Activated T-helper 1 cell treated with anti-CD3 and anti-CD28 coated beads, Interleukin-12 subunit alpha, Interleukin-12 subunit beta, Interleukin-2, Interleukin-4 antibody, amounts not matched to agents 30 ng/mL and 10 ng/mL and 1 ng/mL, durations not matched to agents 14 hours and 24 hours and 36 hours (primary cell): Measurements from ENCODE around the gene CCDC192. TPM values are rescaled to one million over a fixed set of nuclear protein-coding genes. Genes with fewer than 3 reads are reported as not detected.

Source experiments
- DNase-seq: peaks from one replicate; pipeline ENCODE4 v3.0.0; 2021; ENCODE audit warnings: low spot score
- H3K27ac Mint-ChIP-seq: one replicate; pipeline ENCODE4 v1.8.0; 2021; ENCODE audit warnings: mild to moderate bottlenecking, mixed read lengths
- H3K27me3 Mint-ChIP-seq: one replicate; pipeline ENCODE4 v1.8.0; 2022; ENCODE audit warnings: mild to moderate bottlenecking, moderate library complexity, mixed read lengths; ENCODE audit not compliant: insufficient read depth
- H3K36me3 Mint-ChIP-seq: one replicate; pipeline ENCODE4 v1.8.0; 2021; ENCODE audit warnings: low read depth, mixed read lengths
- H3K4me1 Mint-ChIP-seq: one replicate; pipeline ENCODE4 v1.8.0; 2021; ENCODE audit warnings: low read depth, mixed read lengths
- H3K4me3 Mint-ChIP-seq: one replicate; pipeline ENCODE4 v1.8.0; 2021; ENCODE audit warnings: mild to moderate bottlenecking, moderate library complexity, mixed read lengths
- H3K9me3 Mint-ChIP-seq: one replicate; pipeline ENCODE4 v1.8.0; 2021; ENCODE audit warnings: mixed read lengths
- intact Hi-C: fragments of 100-400 bp; cut with micrococcal nuclease; formaldehyde crosslinking; loops from one replicate; pipeline ENCODE4 v1.15.1; 2024
- total RNA-seq: library from RNA; stranded (reverse); gene quantifications from 2 replicates; pipeline ENCODE4 v1.2.3, GENCODE V29; 2022

Gene CCDC192
- total RNA-seq, 1 donor from 2014 or later: not detected

DNA sequence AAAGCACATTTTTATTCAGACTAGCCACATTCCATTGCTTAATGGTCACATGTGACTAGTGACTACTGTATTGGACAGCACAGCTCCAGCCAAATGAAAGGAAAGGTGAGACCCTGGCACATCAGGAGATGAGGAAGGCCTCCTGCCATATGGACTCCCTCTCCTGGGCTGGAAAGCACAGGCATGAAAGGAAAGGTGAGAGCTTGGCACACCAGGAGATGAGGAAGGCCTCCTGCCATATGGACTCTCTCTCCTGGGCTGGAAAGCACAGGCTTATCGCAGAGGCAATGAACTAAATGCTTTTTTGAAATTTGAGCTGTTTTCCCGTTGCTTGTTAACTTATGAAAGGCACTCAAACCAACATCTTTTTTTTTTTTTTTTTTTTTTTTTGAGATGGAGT, 235.6 kb downstream of the CCDC192 start:
- DNase-seq: no peak
- Mint-ChIP-seq H3K36me3 (no peaks in the 10 kb centered on the region), H3K4me3 (no peak overlapping the region), H3K4me1 (peaks cover 6% of the 10 kb centered on the region), H3K9me3 (no peaks in the 10 kb centered on the region), H3K27ac (no peak overlapping the region), H3K27me3 (no peaks in the 10 kb centered on the region)
- intact Hi-C loops: no loop called here

DNA sequence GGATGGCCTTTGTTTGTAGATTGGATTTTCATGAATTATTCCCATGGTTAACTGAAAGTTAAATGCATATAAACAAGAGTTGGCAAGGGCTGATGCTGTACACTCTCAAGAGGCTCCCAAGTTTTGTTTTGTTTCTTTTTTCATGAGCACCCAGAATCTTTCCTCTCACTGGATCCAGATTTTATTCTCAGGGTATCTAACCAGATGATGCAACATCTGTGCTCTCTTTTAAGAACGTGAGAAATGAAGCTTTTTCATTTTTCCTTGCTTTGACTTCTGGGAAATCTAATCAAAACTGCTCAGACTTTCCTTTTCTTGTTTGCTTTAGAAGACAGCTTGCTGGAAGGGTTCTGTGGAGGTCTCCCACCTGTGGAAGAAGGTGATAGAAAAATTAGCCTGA, 237.7 kb downstream of the CCDC192 start:
- Mint-ChIP-seq H3K27me3 (no peaks in the 10 kb centered on the region), H3K27ac (no peak overlapping the region), H3K36me3 (no peaks in the 10 kb centered on the region), H3K4me1 (peaks cover 6% of the 10 kb centered on the region), H3K4me3 (no peak overlapping the region), H3K9me3 (no peaks in the 10 kb centered on the region)
- intact Hi-C loops: no loop called here
- no peak for DNase-seq

DNA sequence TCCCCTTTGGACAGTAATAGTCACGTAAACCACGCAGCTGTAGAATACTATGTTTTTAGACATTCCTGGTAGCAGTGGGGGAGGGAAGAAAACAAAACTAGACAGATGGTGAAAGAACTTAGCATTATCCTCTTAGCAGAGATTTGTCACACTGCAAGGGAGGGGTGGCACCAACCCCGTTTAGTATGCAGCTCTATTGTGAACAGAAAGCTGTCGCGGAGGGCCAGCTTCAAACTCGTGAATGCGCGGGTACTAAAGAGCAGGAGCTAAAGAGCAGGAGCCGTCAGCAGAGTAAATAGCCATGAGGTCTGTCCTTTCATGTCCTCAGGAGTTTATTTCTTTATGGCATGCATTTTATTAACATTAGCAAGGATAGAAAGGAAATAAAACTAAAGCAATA, 238.5 kb downstream of the CCDC192 start:
- intact Hi-C loops: no loop called here
- Mint-ChIP-seq H3K36me3 (no peaks in the 10 kb centered on the region), H3K9me3 (no peaks in the 10 kb centered on the region)

DNA sequence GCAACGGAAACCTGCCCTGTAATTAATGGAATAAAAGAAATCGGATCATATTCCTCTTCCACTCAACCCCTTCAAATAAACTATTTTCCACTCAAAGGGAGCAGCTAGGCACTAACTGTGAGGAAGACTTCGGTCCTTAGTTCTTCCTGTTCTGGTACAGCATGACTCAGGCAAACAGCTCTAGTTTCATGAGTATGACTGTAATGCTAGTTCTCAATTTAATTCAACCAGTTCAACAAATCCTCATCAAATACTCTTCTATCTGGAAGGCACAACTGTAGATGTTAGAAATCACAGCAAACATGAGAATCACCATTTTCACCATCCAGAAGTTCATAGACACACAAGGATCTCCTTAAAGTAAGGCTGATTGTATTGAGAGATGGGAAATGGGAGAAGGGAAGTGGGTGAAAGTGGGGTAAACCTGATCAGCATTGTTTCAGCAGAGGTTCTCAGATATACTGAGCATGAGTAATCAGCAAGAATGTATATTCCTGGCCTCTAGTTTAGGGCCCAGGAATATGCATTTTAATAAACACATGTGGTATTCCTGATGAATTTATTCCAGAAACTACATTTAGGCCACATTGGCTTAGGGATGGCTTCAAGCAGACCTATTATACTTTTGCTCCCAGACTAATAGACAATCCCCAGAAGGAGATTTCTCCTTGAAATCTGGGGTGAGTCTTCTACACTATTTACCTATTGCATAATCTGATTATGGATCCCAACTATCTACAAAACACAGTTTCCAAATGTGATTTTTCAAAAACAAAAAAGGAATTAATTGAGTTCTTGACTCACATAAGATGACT, 239.3 kb downstream of the CCDC192 start:
- no peak for DNase-seq
- no peak overlapping the region for H3K27ac Mint-ChIP-seq
- no peaks in the 10 kb centered on the region for H3K36me3 Mint-ChIP-seq

More for the DNA sequence above, 238.5 kb downstream of the CCDC192 start:
- Mint-ChIP-seq H3K27me3 (no peaks in the 10 kb centered on the region), H3K4me1 (peaks cover 6% of the 10 kb centered on the region), H3K4me3 (no peak overlapping the region), H3K27ac (no peak overlapping the region)
- DNase-seq: no peak

DNA sequence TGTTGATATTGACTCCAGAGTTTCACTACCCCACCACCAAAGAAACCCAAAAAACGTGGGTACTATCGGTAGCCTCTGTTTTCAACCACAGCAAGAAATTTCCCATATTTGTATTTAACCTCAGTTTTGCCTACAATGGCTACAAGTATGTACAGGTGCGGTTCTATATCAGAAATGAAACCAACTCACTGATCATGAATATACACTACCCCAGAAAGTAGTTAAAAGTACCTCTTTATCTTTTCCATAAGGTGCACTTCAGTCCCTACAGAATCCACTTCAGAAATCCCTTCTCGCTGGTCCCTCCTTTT, 239.8 kb downstream of the CCDC192 start:
- Mint-ChIP-seq H3K36me3 (no peaks in the 10 kb centered on the region), H3K4me1 (peaks cover 6% of the 10 kb centered on the region), H3K9me3 (no peaks in the 10 kb centered on the region), H3K4me3 (no peak overlapping the region), H3K27ac (no peak overlapping the region), H3K27me3 (no peaks in the 10 kb centered on the region)
- intact Hi-C loops: no loop called here
- no peak for DNase-seq

More for the DNA sequence above, 239.3 kb downstream of the CCDC192 start:
- Mint-ChIP-seq H3K4me1 (peaks cover 6% of the 10 kb centered on the region), H3K4me3 (no peak overlapping the region), H3K9me3 (no peaks in the 10 kb centered on the region), H3K27me3 (no peaks in the 10 kb centered on the region)
- intact Hi-C loops: no loop called here

DNA sequence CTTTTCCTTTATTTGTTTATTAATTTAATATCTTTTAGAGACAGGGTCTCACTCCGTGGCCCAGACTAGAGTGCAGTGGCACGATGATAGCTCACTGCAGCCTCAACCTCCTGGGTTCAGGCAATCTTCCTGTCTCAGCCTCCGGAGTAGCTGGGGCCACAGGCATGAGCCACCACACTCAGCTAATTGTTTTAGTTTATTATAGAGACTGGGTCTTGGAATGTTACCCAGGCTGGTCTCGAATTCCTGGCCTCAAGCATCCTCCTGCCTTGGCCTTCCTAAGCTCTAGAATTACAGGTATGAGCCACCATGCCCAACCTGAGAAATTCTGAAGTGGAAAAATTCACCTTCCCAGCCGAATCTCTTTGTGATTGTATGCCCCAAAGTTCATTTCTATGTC, 240.9 kb downstream of the CCDC192 start:
- intact Hi-C loops: no loop called here
- Mint-ChIP-seq H3K4me1 (peaks cover 6% of the 10 kb centered on the region), H3K4me3 (no peak overlapping the region), H3K27ac (no peak overlapping the region), H3K36me3 (no peaks in the 10 kb centered on the region), H3K9me3 (no peaks in the 10 kb centered on the region), H3K27me3 (no peaks in the 10 kb centered on the region)
- no peak for DNase-seq

DNA sequence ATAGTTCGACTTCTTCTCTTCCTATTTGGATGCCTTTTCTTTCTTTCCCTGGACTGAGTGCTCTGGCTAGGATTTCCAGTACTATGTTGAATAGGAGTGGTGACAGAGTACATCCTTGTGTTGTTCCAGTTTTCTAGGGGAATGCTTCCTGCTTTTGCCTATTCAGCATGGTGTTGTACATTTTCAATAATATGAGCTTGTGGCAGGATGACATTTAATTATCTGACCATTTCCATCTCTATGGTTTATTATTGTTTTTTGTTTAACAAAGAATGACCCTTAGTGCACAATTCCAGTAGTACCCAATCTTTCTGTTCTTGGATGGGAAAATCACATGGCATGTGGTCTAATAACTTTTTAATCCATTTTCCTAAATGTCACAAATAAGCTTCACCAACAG, 244.8 kb downstream of the CCDC192 start:
- DNase-seq: no peak
- Mint-ChIP-seq H3K9me3 (no peaks in the 10 kb centered on the region), H3K27me3 (no peaks in the 10 kb centered on the region), H3K36me3 (no peaks in the 10 kb centered on the region), H3K4me3 (no peak overlapping the region), H3K27ac (no peak overlapping the region), H3K4me1 (no peaks in the 10 kb centered on the region)
- intact Hi-C loops: no loop called here

DNA sequence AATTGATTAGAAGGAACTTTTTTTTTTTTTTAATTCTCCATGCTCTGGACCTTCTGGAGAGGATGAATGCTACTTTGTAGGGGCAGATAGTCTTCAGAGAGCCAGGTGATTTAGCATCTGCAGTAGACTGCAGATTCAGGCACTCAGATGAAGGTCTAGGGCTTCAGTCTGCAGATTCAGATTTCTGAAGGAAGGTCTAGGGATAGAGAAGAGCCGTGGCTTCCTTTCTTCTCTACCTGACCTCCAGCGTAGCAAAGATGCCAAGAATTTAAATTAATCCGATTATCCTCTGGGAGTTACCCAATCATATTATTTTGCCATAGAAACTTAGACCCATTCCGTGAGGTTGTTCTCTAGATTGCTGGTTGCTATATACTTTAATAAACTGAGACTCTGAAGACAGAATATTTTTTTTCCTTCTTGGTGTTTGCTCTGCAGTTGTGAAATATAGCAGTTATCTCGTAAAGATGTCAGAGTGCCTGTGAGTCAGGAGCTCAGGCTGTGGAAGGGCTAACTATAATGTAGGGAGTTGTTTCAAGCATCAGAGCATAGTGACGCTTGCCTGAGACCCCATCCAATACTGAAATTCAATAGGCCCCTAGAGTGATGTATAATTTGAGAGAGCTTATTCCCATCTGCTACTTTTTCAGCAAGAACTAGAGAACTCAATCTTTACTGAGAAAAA, 247.7 kb downstream of the CCDC192 start:
- Mint-ChIP-seq H3K27me3 (no peaks in the 10 kb centered on the region), H3K36me3 (no peaks in the 10 kb centered on the region), H3K9me3 (no peaks in the 10 kb centered on the region), H3K4me1 (no peaks in the 10 kb centered on the region), H3K4me3 (no peak overlapping the region), H3K27ac (no peak overlapping the region)
- intact Hi-C loops: no loop called here
- DNase-seq: no peak

DNA sequence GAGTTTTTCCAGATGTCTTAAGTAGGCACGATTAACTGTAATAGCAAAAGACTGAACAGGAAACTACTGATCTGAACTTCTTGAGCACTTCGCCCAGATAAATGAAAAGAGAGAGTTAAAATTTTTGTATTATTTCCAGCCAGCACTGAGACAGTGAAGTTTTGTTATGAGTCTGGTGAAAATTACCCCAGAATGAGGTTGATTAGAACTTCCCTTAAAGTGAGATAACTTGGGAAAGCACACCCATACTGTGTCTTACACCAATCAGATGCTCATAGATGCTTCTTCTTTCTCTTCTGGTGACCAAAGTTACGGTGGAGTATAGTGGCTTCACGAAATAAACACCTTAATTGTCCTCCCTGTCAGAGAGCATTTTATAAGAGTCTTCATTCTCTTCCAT, 248.6 kb downstream of the CCDC192 start:
- no peaks in the 10 kb centered on the region for H3K4me1 Mint-ChIP-seq
- H3K4me3 Mint-ChIP-seq: no peak overlapping the region
- intact Hi-C loops: no loop called here
- H3K27ac Mint-ChIP-seq: no peak overlapping the region
- no peaks in the 10 kb centered on the region for H3K9me3 Mint-ChIP-seq
- no peaks in the 10 kb centered on the region for H3K27me3 Mint-ChIP-seq
- DNase-seq: no peak
- H3K36me3 Mint-ChIP-seq: no peaks in the 10 kb centered on the region

DNA sequence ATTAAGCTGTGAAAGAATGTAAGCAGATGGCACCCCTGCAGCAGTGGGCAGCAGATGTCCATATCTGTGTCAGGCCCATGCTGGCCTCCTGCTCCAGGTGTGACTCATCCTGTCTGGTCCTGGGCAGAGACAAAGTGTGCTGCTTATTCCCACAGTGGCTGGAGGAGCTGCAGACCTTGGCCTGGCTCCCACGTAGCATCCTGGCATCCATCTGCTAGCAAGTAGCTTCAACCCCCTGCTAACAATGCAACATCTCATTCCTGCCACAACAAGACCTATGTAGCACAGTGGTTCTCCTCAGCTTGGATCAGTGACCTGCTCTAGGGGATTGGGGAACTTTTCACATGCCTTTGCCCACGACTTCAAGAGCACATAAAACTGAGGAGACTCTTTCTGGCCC, 254.0 kb downstream of the CCDC192 start:
- H3K27me3 Mint-ChIP-seq: no peaks in the 10 kb centered on the region

DNA sequence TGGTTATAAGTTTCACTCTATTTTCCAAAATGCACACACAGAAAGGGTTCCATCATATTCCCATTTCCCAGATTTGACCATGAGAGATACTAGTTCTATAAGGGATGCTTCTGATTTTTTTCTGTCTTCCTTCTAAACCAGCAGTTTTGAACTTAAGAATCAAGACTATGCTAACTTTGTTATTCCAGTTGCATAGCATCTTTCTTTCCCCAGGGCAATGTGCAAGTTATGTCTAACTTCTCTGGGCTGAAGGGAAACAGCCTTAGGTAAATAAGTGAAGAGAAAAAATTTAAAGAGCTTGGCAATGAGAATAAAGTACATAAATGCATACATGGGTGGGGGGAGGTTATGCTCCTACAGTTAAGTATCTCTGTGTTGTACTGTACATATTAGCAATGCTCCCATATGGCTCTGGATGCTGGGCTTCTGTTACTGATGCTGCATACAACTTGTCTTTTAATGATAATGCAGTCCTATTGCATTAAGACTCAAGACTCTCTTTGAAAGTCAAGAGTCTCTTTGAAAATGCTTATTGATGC, 254.6 kb downstream of the CCDC192 start:
- Mint-ChIP-seq H3K36me3 (no peaks in the 10 kb centered on the region), H3K4me1 (no peaks in the 10 kb centered on the region), H3K9me3 (no peaks in the 10 kb centered on the region), H3K4me3 (no peak overlapping the region), H3K27ac (no peak overlapping the region), H3K27me3 (no peaks in the 10 kb centered on the region)
- intact Hi-C loops: no loop called here
- DNase-seq: no peak

More for the DNA sequence above, 254.0 kb downstream of the CCDC192 start:
- Mint-ChIP-seq H3K4me1 (no peaks in the 10 kb centered on the region), H3K36me3 (no peaks in the 10 kb centered on the region), H3K4me3 (no peak overlapping the region), H3K9me3 (no peaks in the 10 kb centered on the region), H3K27ac (no peak overlapping the region)
- DNase-seq: no peak
- intact Hi-C loops: no loop called here

DNA sequence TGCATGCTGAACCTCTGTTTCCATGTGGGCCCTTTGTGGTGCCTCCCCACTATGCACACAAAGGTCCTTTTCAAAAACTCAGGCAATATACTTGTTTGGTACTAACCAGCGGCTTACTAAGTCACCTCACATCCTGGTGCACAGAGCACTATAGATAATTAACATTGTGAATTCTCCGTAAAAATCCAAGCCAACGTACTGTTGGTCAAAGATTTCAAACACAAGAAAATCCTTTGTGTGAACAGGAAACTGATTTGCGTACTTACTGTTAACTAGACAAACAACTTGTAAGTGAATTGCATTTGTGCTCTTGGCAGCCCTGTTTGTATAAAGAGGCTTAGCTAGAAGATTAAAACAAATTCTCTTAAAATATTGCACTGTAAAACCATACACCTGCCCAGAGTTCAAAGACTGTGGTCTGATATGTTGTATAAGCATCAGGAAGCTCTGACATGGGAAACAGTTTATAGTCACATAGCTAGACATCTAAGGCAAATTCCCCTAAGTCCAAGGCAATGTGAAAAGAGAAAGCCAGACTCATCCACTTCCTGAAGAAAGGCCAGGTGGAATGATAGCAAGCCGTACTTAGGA, 255.3 kb downstream of the CCDC192 start:
- DNase-seq: no peak
- no peaks in the 10 kb centered on the region for H3K4me1 Mint-ChIP-seq
- no peak overlapping the region for H3K27ac Mint-ChIP-seq
- H3K9me3 Mint-ChIP-seq: no peaks in the 10 kb centered on the region
- intact Hi-C loops: no loop called here
- no peak overlapping the region for H3K4me3 Mint-ChIP-seq
- H3K27me3 Mint-ChIP-seq: no peaks in the 10 kb centered on the region
- H3K36me3 Mint-ChIP-seq: no peaks in the 10 kb centered on the region

DNA sequence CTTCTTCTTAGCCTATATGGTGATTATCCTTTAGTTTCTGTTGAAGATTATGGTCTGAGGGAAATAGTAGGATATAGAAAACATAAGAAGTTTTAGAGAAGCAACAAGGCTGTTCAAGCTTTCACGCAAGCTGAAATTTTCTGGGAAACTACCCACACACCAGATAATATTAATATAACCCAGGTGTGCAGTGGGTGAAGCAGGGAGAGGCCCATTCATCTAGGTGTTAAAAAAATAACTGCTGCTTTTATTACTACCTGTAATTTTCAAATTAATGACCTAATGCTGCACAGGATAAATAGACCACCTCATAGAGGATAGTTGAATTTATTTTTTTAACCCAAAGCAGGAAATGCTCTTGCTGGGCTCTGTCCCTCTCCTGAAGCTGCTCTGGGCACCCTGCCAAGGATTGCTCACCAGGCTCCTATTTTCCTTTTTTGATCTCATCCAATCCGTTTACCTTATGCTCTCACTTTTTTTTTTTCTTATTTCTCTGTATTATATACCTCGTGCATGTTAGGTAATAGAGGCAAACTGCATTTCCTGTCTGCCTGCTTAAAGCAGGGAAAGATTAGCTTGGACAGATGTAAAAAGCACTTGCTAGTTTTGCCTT, 256.1 kb downstream of the CCDC192 start:
- no peak overlapping the region for H3K27ac Mint-ChIP-seq
- H3K27me3 Mint-ChIP-seq: no peaks in the 10 kb centered on the region
- no peak overlapping the region for H3K4me3 Mint-ChIP-seq
- no peak for DNase-seq
- no peaks in the 10 kb centered on the region for H3K36me3 Mint-ChIP-seq
- no peaks in the 10 kb centered on the region for H3K4me1 Mint-ChIP-seq
- intact Hi-C loops: no loop called here
- no peaks in the 10 kb centered on the region for H3K9me3 Mint-ChIP-seq
